IMR-90 (cell line): ENCODE results near the gene RNF225. TPM values are rescaled to one million over a fixed set of nuclear protein-coding genes. Genes with fewer than 3 reads are reported as not detected.

ENCODE experiments used
- ATAC-seq: fragments of 200-7000 bp; cut with Tn5 transposase; 2 replicates; pipeline ENCODE4 v1.9.1; 2020; ENCODE audit warnings: low read depth, mild to moderate bottlenecking, moderate library complexity
- BruUV-seq: library from RNA; stranded (reverse); fragments of 400-500 nt; replicated peaks from 2 replicates; lab custom pipeline; 2021; lab: Mats Ljungman, UMichigan
- CTCF ChIA-PET: fragments of 300-600 bp; formaldehyde crosslinking; extraction: SDS; loops from one replicate; lab custom pipeline; 2021; ENCODE audit warnings: antibody characterized with exemption; lab: Yijun Ruan, JAX
- POLR2A ChIA-PET: fragments of 300-600 bp; sonication (Branson Sonifier 250); formaldehyde crosslinking; loops from one replicate; lab custom pipeline; 2022; ENCODE audit warnings: antibody characterized with exemption; ENCODE audit not compliant: unreplicated experiment; lab: Charles Lee
- DNase-seq: peaks from one replicate; pipeline ENCODE4 v3.0.0; 2013
- H2AFZ ChIP-seq: replicated peaks from 2 replicates; pipeline ENCODE3; 2013; ENCODE audit warnings: low read length, mild to moderate bottlenecking; ENCODE audit not compliant: poor library complexity
- H2AK5ac ChIP-seq: 2 replicates; pipeline ENCODE4 v1.6.1; 2013; ENCODE audit warnings: low read depth, low read length, inconsistent platforms
- H2AK9ac ChIP-seq: replicated peaks from 2 replicates; pipeline ENCODE3; 2013; ENCODE audit warnings: mild to moderate bottlenecking, low read depth, low read length, moderate library complexity; ENCODE audit not compliant: poor library complexity
- H2BK120ac ChIP-seq: 2 replicates; pipeline ENCODE4 v1.6.1; 2013; ENCODE audit warnings: low read depth, low read length, inconsistent platforms
- H2BK15ac ChIP-seq: 3 replicates; pipeline ENCODE4 v1.6.1; 2013; ENCODE audit warnings: low read depth, low read length, inconsistent platforms
- H2BK20ac ChIP-seq: 2 replicates; pipeline ENCODE4 v1.6.1; 2013; ENCODE audit warnings: low read depth, mild to moderate bottlenecking, inconsistent platforms, low read length, moderate library complexity
- H2BK5ac ChIP-seq: 2 replicates; pipeline ENCODE4 v1.6.1; 2013; ENCODE audit warnings: mild to moderate bottlenecking, low read depth, low read length, inconsistent platforms; ENCODE audit not compliant: poor library complexity, severe bottlenecking
- H3K14ac ChIP-seq: replicated peaks from 2 replicates; pipeline ENCODE4 v1.6.1; 2013; ENCODE audit warnings: low read depth, low read length, inconsistent platforms
- H3K18ac ChIP-seq: 2 replicates; pipeline ENCODE4 v1.6.1; 2013; ENCODE audit warnings: low read depth, low read length, control low read depth
- H3K23ac ChIP-seq: 2 replicates; pipeline ENCODE4 v1.6.1; 2013; ENCODE audit warnings: low read depth, low read length, inconsistent platforms
- H3K27ac ChIP-seq: 2 replicates; pipeline ENCODE4 v1.5.1; 2013; ENCODE audit warnings: mild to moderate bottlenecking, control low read depth, low read length; ENCODE audit not compliant: insufficient read depth
- H3K27me3 ChIP-seq: 2 replicates; pipeline ENCODE4 v1.6.1; 2013; ENCODE audit warnings: low read length; ENCODE audit not compliant: control insufficient read depth, insufficient read depth
- H3K36me3 ChIP-seq: 2 replicates; pipeline ENCODE4 v1.6.1; 2013; ENCODE audit warnings: low read length, mixed read lengths; ENCODE audit not compliant: control insufficient read depth, insufficient read depth
- H3K4ac ChIP-seq: 2 replicates; pipeline ENCODE4 v1.6.1; 2013; ENCODE audit warnings: low read depth, low read length, inconsistent platforms
- H3K4me1 ChIP-seq: 2 replicates; pipeline ENCODE4 v1.6.1; 2013; ENCODE audit warnings: low read length, mixed read lengths; ENCODE audit not compliant: control insufficient read depth, insufficient read depth
- H3K4me2 ChIP-seq: 2 replicates; pipeline ENCODE4 v1.6.1; 2013; ENCODE audit warnings: low read depth, mild to moderate bottlenecking, control low read depth, low read length, moderate library complexity
- H3K4me3 ChIP-seq: 2 replicates; pipeline ENCODE4 v1.5.1; 2013; ENCODE audit warnings: low read depth, mild to moderate bottlenecking, control low read depth, low read length, moderate library complexity; ENCODE audit not compliant: insufficient read depth
- H3K56ac ChIP-seq: 2 replicates; pipeline ENCODE4 v1.6.1; 2013; ENCODE audit warnings: low read length, inconsistent platforms; ENCODE audit not compliant: insufficient read depth; ENCODE audit errors: extremely low read depth
- H3K79me1 ChIP-seq, 2 experiments: 2 replicates each; pipeline ENCODE4 v1.6.1; 2013; ENCODE audit warnings: low read length in 2 of 2, inconsistent platforms in 1 of 2, low read depth in 1 of 2
- H3K9ac ChIP-seq: 2 replicates; pipeline ENCODE4 v1.6.1; 2013; ENCODE audit warnings: low read depth, low read length, control low read depth
- H3K9me1 ChIP-seq: 2 replicates; pipeline ENCODE4 v1.6.1; 2013; ENCODE audit warnings: low read length, inconsistent platforms; ENCODE audit not compliant: insufficient read depth
- H3K9me3 ChIP-seq: 2 replicates; pipeline ENCODE4 v1.6.1; 2013; ENCODE audit warnings: low read length; ENCODE audit not compliant: control insufficient read depth, insufficient read depth
- H4K20me1 ChIP-seq: 2 replicates; pipeline ENCODE4 v1.6.1; 2013; ENCODE audit warnings: low read length, inconsistent platforms; ENCODE audit not compliant: insufficient read depth
- H4K5ac ChIP-seq: 2 replicates; pipeline ENCODE4 v1.6.1; 2013; ENCODE audit warnings: mild to moderate bottlenecking, low read depth, low read length, control low read depth
- H4K8ac ChIP-seq, 2 experiments: 2 replicates each; pipeline ENCODE4 v1.6.1; 2013; ENCODE audit warnings: low read depth in 2 of 2, low read length in 2 of 2, control low read depth in 1 of 2, inconsistent platforms in 1 of 2
- H4K91ac ChIP-seq: 2 replicates; pipeline ENCODE4 v1.6.1; 2013; ENCODE audit warnings: low read depth, low read length, inconsistent platforms; ENCODE audit not compliant: insufficient read depth
- BHLHE40 ChIP-seq: fragments of 150-350 bp; IDR thresholded peaks from 2 replicates; pipeline ENCODE4 v1.6.1; 2016; ENCODE audit warnings: mild to moderate bottlenecking, low read depth, low read length
- CEBPB ChIP-seq: IDR thresholded peaks from 2 replicates; pipeline ENCODE4 v1.6.1; 2012; ENCODE audit warnings: low read depth, low read length, improper control_type of control experiment
- CHD1 ChIP-seq: IDR thresholded peaks from 2 replicates; pipeline ENCODE4 v1.6.1; 2012; ENCODE audit warnings: low read depth, low read length, improper control_type of control experiment
- CTCF ChIP-seq: conservative IDR thresholded peaks from 2 replicates; pipeline ENCODE4 v1.5.1; 2012; ENCODE audit warnings: mild to moderate bottlenecking, low read depth, low read length, improper control_type of control experiment
- FOS ChIP-seq: fragments of 150-350 bp; IDR thresholded peaks from 2 replicates; pipeline ENCODE4 v1.6.1; 2016; ENCODE audit warnings: low read depth, low read length
- MAFK ChIP-seq: IDR thresholded peaks from 2 replicates; pipeline ENCODE4 v1.6.1; 2012; ENCODE audit warnings: low read depth, low read length, improper control_type of control experiment
- MAZ ChIP-seq: IDR thresholded peaks from 2 replicates; pipeline ENCODE4 v1.6.1; 2012; ENCODE audit warnings: low read depth, mild to moderate bottlenecking, low read length, improper control_type of control experiment, moderate library complexity, borderline replicate concordance
- MXI1 ChIP-seq: IDR thresholded peaks from 2 replicates; pipeline ENCODE4 v1.6.1; 2012; ENCODE audit warnings: low read depth, mild to moderate bottlenecking, low read length, moderate library complexity, borderline replicate concordance
- NFE2L2 ChIP-seq: fragments of 150-350 bp; IDR thresholded peaks from 2 replicates; pipeline ENCODE4 v1.6.1; 2016; ENCODE audit warnings: low read depth, mild to moderate bottlenecking, low read length
- POLR2A ChIP-seq: IDR thresholded peaks from 2 replicates; pipeline ENCODE4 v1.6.1; 2012; ENCODE audit warnings: mild to moderate bottlenecking, low read depth, low read length
- RAD21 ChIP-seq: IDR thresholded peaks from 2 replicates; pipeline ENCODE4 v1.6.1; 2012; ENCODE audit warnings: low read length, improper control_type of control experiment
- RCOR1 ChIP-seq: IDR thresholded peaks from 2 replicates; pipeline ENCODE4 v1.6.1; 2012; ENCODE audit warnings: mild to moderate bottlenecking, low read length, improper control_type of control experiment; ENCODE audit not compliant: insufficient replicate concordance
- RFX5 ChIP-seq: IDR thresholded peaks from 2 replicates; pipeline ENCODE4 v1.8.0; 2012; ENCODE audit warnings: low read depth, mild to moderate bottlenecking, low read length, moderate library complexity
- SMC3 ChIP-seq: fragments of 150-350 bp; IDR thresholded peaks from 2 replicates; pipeline ENCODE4 v1.6.1; 2016; ENCODE audit warnings: low read depth, mild to moderate bottlenecking, antibody characterized with exemption, low read length, moderate library complexity
- WGBS, 2 experiments: methylation state at CpG; one replicate each; pipeline versions ENCODE4 v1.1.5 to v1.1.7; 2013; ENCODE audit warnings: missing lambda C conversion rate in 2 of 2; ENCODE audit not compliant: insufficient read length in 1 of 2; ENCODE audit errors: extremely low coverage in 2 of 2; 5-methylcytosine and 5-hydroxymethylcytosine counted together
- dilution Hi-C: fragments of 300-500 bp; cut with HindIII; formaldehyde crosslinking; loops from one replicate; pipeline ENCODE4 v1.14.3; 2018; ENCODE audit warnings: low sequenced_read_pairs; ENCODE audit not compliant: unreplicated experiment
- in situ Hi-C: fragments of 300-500 bp; cut with MboI; formaldehyde crosslinking; loops from 3 replicates; pipeline ENCODE4 v1.14.3; 2019; ENCODE audit warnings: low sequenced_read_pairs, inconsistent platforms, mixed read lengths
- intact Hi-C: fragments of 100-400 bp; cut with micrococcal nuclease; formaldehyde crosslinking; loops from 2 replicates; pipeline ENCODE4 v1.10.0; 2022
- polyA plus RNA-seq, 3 experiments: library from polyadenylated mRNA; depleted of rRNA; stranded (reverse); fragments of >200 nt; gene quantifications; 2 replicates each; pipeline ENCODE4 v1.2.3, GENCODE V29; 2012; ENCODE audit warnings: low replicate concordance in 1 of 3
- total RNA-seq: library from RNA; depleted of rRNA; stranded (reverse); fragments of >200 nt; gene quantifications from 2 replicates; pipeline ENCODE4 v1.2.3, GENCODE V29; 2012
- TF ChIP-seq, protein P1 (sequence below): fragments of 150-350 bp; IDR thresholded peaks from 2 replicates; pipeline ENCODE4 v1.6.1; 2017; ENCODE audit warnings: mild to moderate bottlenecking, antibody characterized with exemption, low read length, low read depth
- TF ChIP-seq, protein P2 (sequence below): fragments of 150-350 bp; IDR thresholded peaks from 2 replicates; pipeline ENCODE4 v1.6.1; 2016; ENCODE audit warnings: low read depth, mild to moderate bottlenecking, low read length, moderate library complexity, borderline replicate concordance

Gene RNF225
- total and polyA plus RNA-seq, 2 of the 4 experiments (the other 2 are of a cell fraction), result 0.10 TPM; not detected in 1

DNA sequence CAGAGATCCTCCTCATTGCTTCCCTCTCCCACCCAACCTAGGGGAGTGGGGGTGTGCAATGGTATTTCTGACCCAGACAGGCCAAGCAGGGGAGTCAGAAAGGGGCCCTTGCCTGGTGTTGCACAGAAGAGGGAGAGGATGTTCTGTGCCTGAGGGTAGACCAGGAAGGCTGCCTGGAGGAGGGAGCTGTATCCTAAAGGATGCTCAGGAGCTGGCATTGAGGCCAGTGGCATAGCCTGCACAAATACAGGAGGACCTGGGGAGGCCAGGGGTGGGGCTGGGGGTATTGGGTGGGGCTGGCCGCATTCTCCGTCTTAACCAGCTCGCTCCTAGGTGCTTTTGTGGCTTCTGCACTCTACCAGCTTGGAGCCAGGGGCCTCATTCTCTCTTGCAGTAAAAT lies 4.4 kb downstream of the RNF225 start:
- POLR2A ChIA-PET, result no interaction called here

More for the DNA sequence above, 4.4 kb downstream of the RNF225 start:
- H3K56ac ChIP-seq, result no peak overlapping the region
- no peak overlapping the region for H2BK5ac ChIP-seq
- no peak overlapping the region for H3K18ac ChIP-seq
- DNase-seq (no peak), ATAC-seq (no peak)
- H3K4me1 ChIP-seq, result peaks cover 5% of the 10 kb centered on the region
- H3K27me3 ChIP-seq, result no peaks in the 10 kb centered on the region
- no peak overlapping the region for H3K4me2 ChIP-seq
- H3K27ac ChIP-seq, result no peak overlapping the region
- in situ Hi-C loops (no loop called here), dilution Hi-C loops (no loop called here), intact Hi-C loops (no loop called here)
- 100% methylated on average over 3 of the region's 3 CpGs; no CpG with 5 or more reads in 1 of the 2 experiments for WGBS, 2 experiments
- H2AFZ ChIP-seq, result no peak overlapping the region
- H3K4ac ChIP-seq, result no peak overlapping the region
- H2AK9ac ChIP-seq, result peak overlapping the region; percentile 95
- H4K91ac ChIP-seq, result no peak overlapping the region
- no peak overlapping the region for H2BK120ac ChIP-seq
- no peak overlapping the region for H3K4me3 ChIP-seq
- peaks cover 3% of the 10 kb centered on the region for H4K20me1 ChIP-seq
- no peak overlapping the region for H2AK5ac ChIP-seq
- no peak overlapping the region for H2BK20ac ChIP-seq
- no peaks in the 10 kb centered on the region for H3K9me1 ChIP-seq
- H4K5ac ChIP-seq, result no peak overlapping the region
- H3K9ac ChIP-seq, result no peak overlapping the region
- peaks cover 4% of the 10 kb centered on the region for H3K36me3 ChIP-seq
- CTCF ChIA-PET, result no interaction called here
- no peaks in the 10 kb centered on the region for H3K9me3 ChIP-seq
- H4K8ac ChIP-seq, result no peak overlapping the region
- H3K79me1 ChIP-seq, result peaks cover 0 to 11% of the 10 kb centered on the region in 2 experiments; a peak in 2 of 4 replicates
- no peak overlapping the region for H2BK15ac ChIP-seq
- TF ChIP-seq MAFK, result no peak
- TF ChIP-seq RCOR1, result no peak
- TF ChIP-seq BHLHE40, result no peak
- no peak for TF ChIP-seq NFE2L2
- TF ChIP-seq POLR2A, result no peak
- no peak for TF ChIP-seq MXI1
- no peak for TF ChIP-seq SMC3
- no peak for TF ChIP-seq MAZ
- TF ChIP-seq, protein P1, sequence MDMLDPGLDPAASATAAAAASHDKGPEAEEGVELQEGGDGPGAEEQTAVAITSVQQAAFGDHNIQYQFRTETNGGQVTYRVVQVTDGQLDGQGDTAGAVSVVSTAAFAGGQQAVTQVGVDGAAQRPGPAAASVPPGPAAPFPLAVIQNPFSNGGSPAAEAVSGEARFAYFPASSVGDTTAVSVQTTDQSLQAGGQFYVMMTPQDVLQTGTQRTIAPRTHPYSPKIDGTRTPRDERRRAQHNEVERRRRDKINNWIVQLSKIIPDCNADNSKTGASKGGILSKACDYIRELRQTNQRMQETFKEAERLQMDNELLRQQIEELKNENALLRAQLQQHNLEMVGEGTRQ, result no peak
- no peak for TF ChIP-seq FOS
- no peak for TF ChIP-seq RAD21
- no peak for TF ChIP-seq CEBPB
- TF ChIP-seq RFX5, result no peak
- TF ChIP-seq CTCF, result no peak
- TF ChIP-seq, protein P2, sequence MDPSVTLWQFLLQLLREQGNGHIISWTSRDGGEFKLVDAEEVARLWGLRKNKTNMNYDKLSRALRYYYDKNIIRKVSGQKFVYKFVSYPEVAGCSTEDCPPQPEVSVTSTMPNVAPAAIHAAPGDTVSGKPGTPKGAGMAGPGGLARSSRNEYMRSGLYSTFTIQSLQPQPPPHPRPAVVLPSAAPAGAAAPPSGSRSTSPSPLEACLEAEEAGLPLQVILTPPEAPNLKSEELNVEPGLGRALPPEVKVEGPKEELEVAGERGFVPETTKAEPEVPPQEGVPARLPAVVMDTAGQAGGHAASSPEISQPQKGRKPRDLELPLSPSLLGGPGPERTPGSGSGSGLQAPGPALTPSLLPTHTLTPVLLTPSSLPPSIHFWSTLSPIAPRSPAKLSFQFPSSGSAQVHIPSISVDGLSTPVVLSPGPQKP, result no peak
- no peak for TF ChIP-seq CHD1
- no peak overlapping the region for H3K23ac ChIP-seq
- no peak overlapping the region for H3K14ac ChIP-seq
- no TSS peak for BruUV-seq
